HepG2 (cell line): ENCODE measurements around the gene RPS6KA2. TPM values are rescaled to one million over a fixed set of nuclear protein-coding genes. Genes with fewer than 3 reads are reported as not detected.
A peak's percentile ranks its signal among the peaks of the same experiment; 100 is the strongest.

Experiments used
- AGO1 ChIP-seq: fragments of 200-400 bp; formaldehyde crosslinking; IDR thresholded peaks from 2 replicates; pipeline ENCODE4 v1.6.1; 2017; ENCODE audit warnings: mild to moderate bottlenecking, low read depth, low read length, moderate library complexity; ENCODE audit not compliant: poor library complexity, severe bottlenecking
- CBX1 ChIP-seq: IDR thresholded peaks from one replicate; pipeline ENCODE4 v1.6.1; 2016; ENCODE audit warnings: antibody characterized with exemption, low read depth
- CCDC6 ChIP-seq: sonication (generic); formaldehyde crosslinking; IDR thresholded peaks from 2 replicates; pipeline ENCODE4 v1.8.1; 2022; ENCODE audit warnings: mild to moderate bottlenecking, missing genetic modification reagents, moderate library complexity
- ELF3 ChIP-seq: IDR thresholded peaks from 2 replicates; pipeline ENCODE4 v1.6.1; 2016; ENCODE audit warnings: missing genetic modification reagents, missing compliant biosample characterization
- FOXK2 ChIP-seq: fragments of 450-650 bp; IDR thresholded peaks from 2 replicates; pipeline ENCODE4 v1.6.1; 2016
- HNF4G ChIP-seq, 2 experiments: sonication (generic) in 1 of 2; formaldehyde crosslinking in 1 of 2; IDR thresholded peaks; 2 replicates each; pipeline versions ENCODE4 v1.4.0 to v1.6.1; 2011 to 2020; ENCODE audit warnings: borderline replicate concordance in 2 of 2, low read depth in 2 of 2, mild to moderate bottlenecking in 2 of 2, low read length in 1 of 2, missing genetic modification reagents in 1 of 2, moderate library complexity in 1 of 2
- IRF9 ChIP-seq: sonication (generic); formaldehyde crosslinking; IDR thresholded peaks from 2 replicates; pipeline ENCODE4 v1.8.0; 2022; ENCODE audit warnings: missing genetic modification reagents, mild to moderate bottlenecking, borderline replicate concordance
- MLLT10 ChIP-seq: sonication (generic); formaldehyde crosslinking; IDR thresholded peaks from 2 replicates; pipeline ENCODE4 v1.4.0; 2020; ENCODE audit warnings: missing genetic modification reagents
- NKX3-1 ChIP-seq: sonication (generic); formaldehyde crosslinking; IDR thresholded peaks from 2 replicates; pipeline ENCODE4 v1.5.0; 2020; ENCODE audit warnings: missing genetic modification reagents
- TAF1 ChIP-seq: sonication (generic); formaldehyde crosslinking; IDR thresholded peaks from 2 replicates; pipeline ENCODE4 v1.4.0; 2020; ENCODE audit warnings: missing genetic modification reagents
- TEF ChIP-seq: sonication (generic); formaldehyde crosslinking; IDR thresholded peaks from 2 replicates; pipeline ENCODE4 v1.5.0; 2020; ENCODE audit warnings: missing genetic modification reagents
- ZBTB43 ChIP-seq: sonication (generic); formaldehyde crosslinking; conservative IDR thresholded peaks from 2 replicates; pipeline ENCODE4 v1.4.0; 2020; ENCODE audit warnings: missing genetic modification reagents
- ZNF136 ChIP-seq: sonication (generic); formaldehyde crosslinking; IDR thresholded peaks from 2 replicates; pipeline ENCODE4 v1.8.1; 2022; ENCODE audit warnings: low read depth, mild to moderate bottlenecking, moderate library complexity, missing genetic modification reagents
- ZNF160 ChIP-seq: sonication (generic); formaldehyde crosslinking; IDR thresholded peaks from 2 replicates; pipeline ENCODE4 v1.8.0; 2022; ENCODE audit warnings: mild to moderate bottlenecking, inconsistent platforms, missing genetic modification reagents
- ZNF644 ChIP-seq: IDR thresholded peaks from 2 replicates; pipeline ENCODE4 v1.6.1; 2016; ENCODE audit warnings: low read depth
- ZNF652 ChIP-seq: IDR thresholded peaks from 2 replicates; pipeline ENCODE4 v1.6.1; 2016; ENCODE audit warnings: low read depth, borderline replicate concordance
- ZNF713 ChIP-seq: sonication (generic); formaldehyde crosslinking; IDR thresholded peaks from 2 replicates; pipeline ENCODE4 v1.4.0; 2020; ENCODE audit warnings: mild to moderate bottlenecking, missing genetic modification reagents
- ZNF790 ChIP-seq: sonication (generic); formaldehyde crosslinking; IDR thresholded peaks from 2 replicates; pipeline ENCODE4 v1.8.0; 2022; ENCODE audit warnings: missing genetic modification reagents, mild to moderate bottlenecking, borderline replicate concordance
- ZNF839 ChIP-seq: sonication (generic); formaldehyde crosslinking; IDR thresholded peaks from 2 replicates; pipeline ENCODE4 v1.4.0; 2020; ENCODE audit warnings: missing genetic modification reagents, mild to moderate bottlenecking, borderline replicate concordance
- ZUFSP ChIP-seq: sonication (generic); formaldehyde crosslinking; IDR thresholded peaks from 2 replicates; pipeline ENCODE4 v1.9.0; 2021; ENCODE audit warnings: missing genetic modification reagents, mild to moderate bottlenecking, borderline replicate concordance
- polyA plus RNA-seq, 8 experiments: library from polyadenylated mRNA; depleted of rRNA in 3 of 8; stranded (reverse) in 7 of 8; unstranded in 1 of 8; fragments of >200 nt; fragmentation: Illumina TruSeq in 4 of 8; extraction: Trizol in 4 of 8; gene quantifications; 2 replicates each; pipeline versions ENCODE4 v1.2.1 to v1.2.3, GENCODE V29; 2011 to 2016; ENCODE audit warnings: low read depth in 4 of 8, missing spikeins in 1 of 8, mixed read lengths in 1 of 8; ENCODE audit not compliant: insufficient read depth in 1 of 8
- total RNA-seq, 5 experiments: library from RNA; depleted of rRNA; stranded (reverse); fragments of >200 nt; fragmentation: Illumina TruSeq; extraction: Trizol; gene quantifications; 2 replicates each; pipeline ENCODE4 v1.2.3, GENCODE V29; 2016; ENCODE audit warnings: low read depth in 1 of 5

Gene RPS6KA2
- total and polyA plus RNA-seq, 2 of the 13 experiments (the other 11 are each of a cell fraction or from before 2014, with no cell fraction given): 0.22 to 0.38 TPM

DNA sequence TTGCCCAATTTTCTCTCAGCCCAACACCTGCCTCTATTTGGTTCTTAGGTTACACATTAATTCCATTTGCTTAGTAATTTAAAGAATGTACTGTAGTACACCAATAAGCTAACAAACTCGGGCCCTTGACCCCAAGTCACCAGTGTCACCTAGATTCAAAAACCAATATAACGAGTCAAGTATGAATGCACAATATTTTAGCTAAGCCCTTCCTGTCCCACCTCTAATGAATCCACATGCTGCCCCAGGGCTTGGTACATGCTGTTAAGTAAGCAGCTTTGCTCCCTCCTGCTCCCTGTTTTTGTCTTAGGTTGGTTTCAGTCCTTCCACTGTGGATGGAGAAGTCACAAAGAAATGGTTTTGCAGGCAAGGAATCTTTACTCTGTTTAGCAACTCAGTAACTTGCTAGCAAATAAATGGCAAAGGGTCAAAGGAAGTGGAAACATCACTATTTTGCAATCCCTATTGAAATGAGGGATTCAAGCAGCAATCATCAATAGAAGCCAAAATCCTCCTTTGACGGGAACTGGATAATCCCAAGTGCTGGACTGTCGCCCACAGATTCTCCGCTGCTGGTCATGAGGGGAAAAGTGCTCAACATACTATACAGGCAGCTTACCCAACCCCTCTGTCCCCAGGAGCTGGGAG, 239.3 kb downstream of the RPS6KA2 start (continued):
- TF ChIP-seq ZNF790 (CRISPR knock-in tag) (no peak), ZNF652 (CRISPR knock-in tag) (peak; percentile 28; the same call in 1 of the 2 replicates), ZNF839 (CRISPR knock-in tag) (no peak), ELF3 (CRISPR knock-in tag) (peak; percentile 92), ZBTB43 (CRISPR knock-in tag) (peak; percentile 79), ZNF136 (CRISPR knock-in tag) (peak; percentile 96; the same call in 1 of the 2 replicates), ZUFSP (CRISPR knock-in tag) (no peak), ZNF713 (peak; percentile 91; the same call in 1 of the 2 replicates), TEF (CRISPR knock-in tag) (peak; percentile 35; the same call in 1 of the 2 replicates), NKX3-1 (CRISPR knock-in tag) (peak; percentile 79; the same call in 1 of the 2 replicates), ZNF644 (CRISPR knock-in tag) (peak; percentile 36; the same call in 1 of the 2 replicates), FOXK2 (0 out of 2 replicates have a peak, but pooled peaks have one; percentile 38), HNF4G (IDR thresholded peaks at IDR 0.05; ENCODE audit: borderline replicate concordance, low read depth, low read length) (peak; percentile 55), HNF4G (CRISPR knock-in tag; IDR thresholded peaks at IDR 0.05; ENCODE audit: borderline replicate concordance, low read depth) (0 out of 2 replicates have a peak, but pooled peaks have one; percentile 54), ZNF160 (CRISPR knock-in tag) (peak; percentile 21; the same call in 1 of the 2 replicates), AGO1 (no peak), IRF9 (CRISPR knock-in tag) (no peak), CBX1 (no peak), CCDC6 (CRISPR knock-in tag) (peak; percentile 88), MLLT10 (no peak), TAF1 (CRISPR knock-in tag) (peak; percentile 37; the same call in 1 of the 2 replicates)
